ENCODE measurements around the gene PLSCR4.

PLSCR4 gene

DNA sequence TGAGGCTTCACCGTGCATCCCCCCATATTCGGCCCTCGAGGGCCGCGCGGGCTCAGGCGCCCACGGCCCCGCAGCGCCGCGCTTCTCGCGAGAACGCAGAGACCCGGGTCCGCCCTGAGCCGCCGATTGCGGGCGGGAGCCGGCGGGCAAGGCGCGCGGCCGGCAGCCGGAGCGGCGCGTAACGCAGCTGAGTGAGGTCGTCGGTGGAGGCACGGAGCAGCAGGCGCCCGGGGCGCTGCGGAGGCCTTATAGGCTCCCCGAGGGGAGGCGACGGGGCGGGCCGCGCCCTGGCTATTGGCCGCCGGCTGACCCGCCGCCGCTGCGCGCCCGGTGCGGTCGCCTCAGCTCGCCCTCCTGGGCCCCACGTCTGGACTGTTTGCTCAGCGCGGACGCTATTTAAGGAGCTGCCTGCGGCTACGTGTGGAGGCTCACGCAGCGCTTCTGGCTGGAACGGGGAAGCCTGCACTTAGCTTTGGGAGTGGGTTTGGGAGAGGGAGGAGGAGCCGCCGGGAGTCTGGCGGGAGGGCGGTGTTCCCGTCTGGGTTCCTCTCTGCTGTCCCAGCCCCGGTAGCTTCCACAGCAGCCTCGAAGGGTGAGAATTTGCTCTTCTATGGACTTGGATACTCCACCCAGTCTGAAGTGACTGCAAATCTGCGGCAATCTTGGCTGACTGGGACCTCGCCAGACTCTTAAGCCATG lies 89.8 kb downstream of the PLSCR4 start, which contains the start of gene PLOD2:
Gene PLOD2, minus strand, starts transcription at position 221 of the 699 bp plus-strand sequence. Its CDS starts 195 bp downstream, at position 26.
- TF ChIP-seq, protein P1, sequence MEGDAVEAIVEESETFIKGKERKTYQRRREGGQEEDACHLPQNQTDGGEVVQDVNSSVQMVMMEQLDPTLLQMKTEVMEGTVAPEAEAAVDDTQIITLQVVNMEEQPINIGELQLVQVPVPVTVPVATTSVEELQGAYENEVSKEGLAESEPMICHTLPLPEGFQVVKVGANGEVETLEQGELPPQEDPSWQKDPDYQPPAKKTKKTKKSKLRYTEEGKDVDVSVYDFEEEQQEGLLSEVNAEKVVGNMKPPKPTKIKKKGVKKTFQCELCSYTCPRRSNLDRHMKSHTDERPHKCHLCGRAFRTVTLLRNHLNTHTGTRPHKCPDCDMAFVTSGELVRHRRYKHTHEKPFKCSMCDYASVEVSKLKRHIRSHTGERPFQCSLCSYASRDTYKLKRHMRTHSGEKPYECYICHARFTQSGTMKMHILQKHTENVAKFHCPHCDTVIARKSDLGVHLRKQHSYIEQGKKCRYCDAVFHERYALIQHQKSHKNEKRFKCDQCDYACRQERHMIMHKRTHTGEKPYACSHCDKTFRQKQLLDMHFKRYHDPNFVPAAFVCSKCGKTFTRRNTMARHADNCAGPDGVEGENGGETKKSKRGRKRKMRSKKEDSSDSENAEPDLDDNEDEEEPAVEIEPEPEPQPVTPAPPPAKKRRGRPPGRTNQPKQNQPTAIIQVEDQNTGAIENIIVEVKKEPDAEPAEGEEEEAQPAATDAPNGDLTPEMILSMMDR (IDR thresholded peaks at IDR 0.05; ENCODE audit: borderline replicate concordance, insufficient read depth, low read depth, low read length): no peak
- H3K4me3 ChIP-seq (ENCODE audit: low read depth, low read length): peak within 1 kb of the TSS; percentile 38

DNA sequence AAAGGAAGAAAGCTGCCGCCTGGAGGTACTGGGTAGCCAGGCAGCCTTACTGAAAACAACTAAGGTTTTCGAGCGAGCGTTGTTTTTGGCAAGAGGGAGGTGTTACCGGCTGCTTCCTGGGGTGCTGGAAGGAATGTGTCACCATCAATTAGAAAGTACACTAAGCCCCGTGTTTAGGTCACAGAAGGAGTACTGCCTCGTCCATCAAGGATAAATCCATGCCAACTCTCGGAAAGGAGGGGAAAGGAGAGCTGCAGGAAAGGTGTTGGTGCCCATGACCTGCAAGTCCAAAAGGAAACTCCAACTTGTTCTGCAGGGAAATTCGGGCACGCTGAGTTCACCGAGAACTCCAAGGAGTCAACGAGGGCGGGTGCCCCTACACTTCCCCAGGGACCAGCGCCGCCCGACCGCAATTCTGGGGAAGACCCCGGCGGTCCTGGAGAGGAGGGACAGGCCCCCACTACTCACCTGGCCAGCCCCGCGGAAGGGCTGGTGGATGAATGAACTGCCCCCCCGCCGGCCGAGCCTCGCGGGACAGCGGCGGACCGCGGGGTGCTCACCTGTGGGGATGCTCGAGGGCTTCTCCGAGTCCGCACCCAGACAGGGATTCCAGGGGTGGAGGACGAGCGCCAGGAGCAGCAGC lies 90.5 kb downstream of the PLSCR4 start:
- H3K4me3 ChIP-seq (ENCODE audit: low read depth, low read length): peak overlapping the region; percentile 38
- TF ChIP-seq, protein P1 (IDR thresholded peaks at IDR 0.05; ENCODE audit: borderline replicate concordance, insufficient read depth, low read depth, low read length): no peak

DNA sequence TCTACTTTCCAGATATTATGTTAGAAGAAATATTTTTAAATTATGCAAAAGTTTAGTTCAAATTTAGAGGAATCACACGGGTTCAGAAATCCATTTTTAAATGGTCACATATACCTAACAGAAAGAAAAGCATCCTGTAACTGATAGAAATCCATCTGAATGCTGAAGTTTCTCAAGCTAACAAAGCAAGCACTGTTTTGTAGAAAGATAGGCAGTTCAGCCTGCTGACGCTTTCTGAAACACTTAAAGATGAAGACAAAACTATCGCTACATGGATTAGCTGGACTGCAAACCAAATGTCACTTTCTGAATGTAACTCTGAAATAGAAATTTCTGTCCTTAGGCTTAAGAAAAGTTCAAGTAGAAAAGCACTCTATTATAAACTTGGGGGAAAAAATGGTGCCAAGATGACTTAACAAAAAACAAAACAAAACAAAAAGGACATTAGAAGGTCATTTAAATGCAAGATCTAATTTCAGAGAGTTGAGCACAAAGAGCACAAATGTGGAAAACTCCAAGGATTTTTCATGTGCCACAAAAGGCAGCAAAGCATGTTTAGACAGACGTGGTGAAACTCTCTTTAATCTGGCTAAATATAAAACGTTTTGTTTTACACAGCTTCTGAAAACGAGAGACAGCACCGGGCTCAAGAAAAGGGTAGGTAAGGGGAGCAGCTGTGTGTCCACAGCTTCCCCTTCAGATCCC lies 91.1 kb downstream of the PLSCR4 start:
- H3K4me3 ChIP-seq (ENCODE audit: low read depth, low read length): no peak overlapping the region

DNA sequence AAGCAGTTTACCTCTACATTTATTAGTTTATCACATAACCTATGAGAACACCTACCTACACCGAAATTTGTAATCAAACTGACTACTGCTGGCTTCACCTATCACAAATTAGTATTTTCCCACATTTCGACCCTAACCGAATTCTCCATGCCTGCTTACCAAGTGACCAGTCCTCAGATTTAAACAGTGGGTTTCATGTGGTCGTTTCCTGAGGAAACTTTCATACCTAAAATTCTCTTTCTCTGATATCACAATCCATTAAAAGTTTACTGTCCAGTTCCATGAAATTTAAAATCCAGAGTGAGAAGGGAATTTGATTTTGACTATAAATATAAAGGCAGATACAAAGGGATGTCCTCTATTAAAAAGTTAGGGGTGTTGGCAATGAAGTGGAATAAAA lies 91.9 kb downstream of the PLSCR4 start:
- no peak overlapping the region for H3K4me3 ChIP-seq (ENCODE audit: low read depth, low read length)
- TF ChIP-seq, protein P1 (IDR thresholded peaks at IDR 0.05; ENCODE audit: borderline replicate concordance, insufficient read depth, low read depth, low read length): no peak

More for the DNA sequence above, 91.1 kb downstream of the PLSCR4 start:
- TF ChIP-seq, protein P1 (IDR thresholded peaks at IDR 0.05; ENCODE audit: borderline replicate concordance, insufficient read depth, low read depth, low read length): no peak

DNA sequence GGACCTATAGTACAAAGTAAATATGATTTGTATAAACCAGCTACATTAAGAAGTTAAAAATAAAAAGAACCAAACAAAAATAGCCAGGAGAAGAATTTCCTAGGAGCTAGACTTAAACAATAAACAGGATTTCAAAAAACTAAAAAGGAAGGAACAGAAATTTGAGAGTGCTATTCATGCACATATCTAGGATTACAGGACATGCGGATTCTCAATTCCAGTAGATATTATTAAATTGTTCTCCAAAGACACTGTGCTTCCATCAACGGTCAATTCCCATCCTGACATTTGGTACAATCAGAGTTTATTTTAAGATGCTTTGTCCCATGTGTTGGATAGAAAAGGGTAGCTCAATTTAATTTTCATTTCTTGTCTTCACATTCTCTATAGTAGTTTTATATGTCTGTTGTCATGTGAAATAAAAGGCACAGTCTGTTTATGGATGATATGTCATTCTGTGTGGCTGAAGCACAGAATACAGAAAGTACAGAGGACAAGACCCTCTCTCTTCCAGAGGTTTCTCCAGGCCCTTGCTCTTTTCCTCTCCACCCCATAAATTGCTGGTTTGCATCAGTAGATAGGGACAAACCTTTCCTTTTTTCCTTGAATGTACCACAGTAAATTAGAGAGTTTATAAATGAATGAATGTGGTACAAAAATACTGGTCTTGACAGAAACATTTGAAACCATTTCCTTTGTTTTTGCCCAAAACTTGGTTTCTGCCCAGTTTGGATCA lies 93.4 kb downstream of the PLSCR4 start:
- TF ChIP-seq, protein P1 (IDR thresholded peaks at IDR 0.05; ENCODE audit: borderline replicate concordance, insufficient read depth, low read depth, low read length): no peak
- H3K4me3 ChIP-seq (ENCODE audit: low read depth, low read length): no peak overlapping the region

DNA sequence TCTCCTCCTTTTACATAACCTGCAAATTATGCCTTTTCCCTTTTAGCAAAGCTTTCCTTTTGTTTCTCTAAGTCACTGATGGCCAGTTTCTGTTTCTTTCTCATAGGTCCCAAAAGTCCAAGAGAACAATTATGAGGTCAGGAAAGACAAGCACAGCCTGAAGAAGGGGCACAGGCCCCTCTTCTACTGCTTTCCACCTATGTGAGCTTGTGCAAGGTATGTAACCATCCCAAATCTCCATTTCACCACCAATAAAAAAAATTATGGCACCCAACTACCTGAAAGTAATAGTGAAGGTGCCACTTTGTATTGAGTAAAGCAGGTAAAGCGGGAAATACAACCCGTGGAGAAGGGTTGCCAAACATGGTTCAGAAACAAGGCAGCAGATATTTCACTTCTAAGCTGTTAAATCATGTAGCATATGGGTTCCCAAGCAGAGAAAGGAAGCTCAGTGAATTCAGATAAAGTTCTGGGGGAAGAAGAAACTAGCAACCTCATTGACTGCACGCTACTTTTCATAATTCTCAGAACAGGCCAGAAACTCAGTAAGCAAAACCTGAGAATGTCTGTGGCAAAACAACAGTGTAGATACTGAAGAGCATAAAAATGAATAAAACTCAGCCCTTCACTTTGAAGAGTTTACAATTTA lies 94.1 kb downstream of the PLSCR4 start:
- H3K4me3 ChIP-seq (ENCODE audit: low read depth, low read length): no peak overlapping the region
- TF ChIP-seq, protein P1 (IDR thresholded peaks at IDR 0.05; ENCODE audit: borderline replicate concordance, insufficient read depth, low read depth, low read length): no peak

Data from GM12875 (cell line).